Mammary epithelial cell (primary cell): Measurements from ENCODE around the gene SUSD3.

Experiments
- EZH2 ChIP-seq: IDR thresholded peaks from 2 replicates; pipeline ENCODE4 v1.6.1; 2012; ENCODE audit warnings: low read length, inconsistent platforms, borderline replicate concordance
- TF ChIP-seq, protein P1 (sequence below), 2 donors: IDR thresholded peaks in 1 of 2; conservative IDR thresholded peaks in 1 of 2; 2 replicates each; pipeline ENCODE4 v1.5.1; 2011 to 2012; ENCODE audit warnings: inconsistent platforms in 2 of 2, low read length in 2 of 2, mild to moderate bottlenecking in 2 of 2, control low read depth in 1 of 2, low read depth in 1 of 2; ENCODE audit not compliant: insufficient read depth in 1 of 2; ENCODE audit errors: extremely low read depth in 1 of 2

DNA sequence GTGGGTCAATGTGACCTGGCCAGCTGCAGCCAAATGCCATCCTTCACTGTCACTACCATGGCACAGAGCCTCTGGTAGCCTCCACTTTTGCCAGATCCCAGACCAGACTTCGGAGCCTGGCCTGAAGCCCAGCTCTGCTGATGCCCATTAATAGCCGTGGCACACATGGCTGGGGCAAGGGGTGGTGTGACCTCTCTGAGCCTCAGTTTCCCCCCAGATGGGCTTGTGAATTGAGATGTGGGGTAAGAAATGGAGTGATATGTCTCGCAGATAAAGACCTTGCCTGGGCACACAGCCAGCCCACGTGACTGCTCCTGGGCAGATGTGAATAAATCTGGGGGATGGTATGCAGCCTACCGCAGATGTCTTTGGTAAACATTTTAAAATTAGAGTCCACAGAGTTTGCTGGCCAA is 13.9 kb downstream of the SUSD3 start:
- TF ChIP-seq, protein P1, sequence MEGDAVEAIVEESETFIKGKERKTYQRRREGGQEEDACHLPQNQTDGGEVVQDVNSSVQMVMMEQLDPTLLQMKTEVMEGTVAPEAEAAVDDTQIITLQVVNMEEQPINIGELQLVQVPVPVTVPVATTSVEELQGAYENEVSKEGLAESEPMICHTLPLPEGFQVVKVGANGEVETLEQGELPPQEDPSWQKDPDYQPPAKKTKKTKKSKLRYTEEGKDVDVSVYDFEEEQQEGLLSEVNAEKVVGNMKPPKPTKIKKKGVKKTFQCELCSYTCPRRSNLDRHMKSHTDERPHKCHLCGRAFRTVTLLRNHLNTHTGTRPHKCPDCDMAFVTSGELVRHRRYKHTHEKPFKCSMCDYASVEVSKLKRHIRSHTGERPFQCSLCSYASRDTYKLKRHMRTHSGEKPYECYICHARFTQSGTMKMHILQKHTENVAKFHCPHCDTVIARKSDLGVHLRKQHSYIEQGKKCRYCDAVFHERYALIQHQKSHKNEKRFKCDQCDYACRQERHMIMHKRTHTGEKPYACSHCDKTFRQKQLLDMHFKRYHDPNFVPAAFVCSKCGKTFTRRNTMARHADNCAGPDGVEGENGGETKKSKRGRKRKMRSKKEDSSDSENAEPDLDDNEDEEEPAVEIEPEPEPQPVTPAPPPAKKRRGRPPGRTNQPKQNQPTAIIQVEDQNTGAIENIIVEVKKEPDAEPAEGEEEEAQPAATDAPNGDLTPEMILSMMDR (conservative IDR thresholded peaks at IDR 0.05 in 1 of 2, IDR thresholded peaks at IDR 0.05 in 1 of 2; ENCODE audit: extremely low read depth in 1 of 2, insufficient read depth in 1 of 2, low read depth in 1 of 2, low read length in 2 of 2) = no peak
- no peak for TF ChIP-seq EZH2
